GM21529 (cell line): ENCODE measurements around the gene TC2N.
"Not testable (repeated sequence)": the region's sequence is repeated elsewhere in the genome, so short reads cannot be mapped to it uniquely, and the experiment has no call there.

Source experiments
- ATAC-seq: cut with Tn5 transposase; IDR thresholded peaks from one replicate; pipeline ENCODE4 v1.9.1; 2021; ENCODE audit not compliant: unreplicated experiment

The TC2N gene

DNA sequence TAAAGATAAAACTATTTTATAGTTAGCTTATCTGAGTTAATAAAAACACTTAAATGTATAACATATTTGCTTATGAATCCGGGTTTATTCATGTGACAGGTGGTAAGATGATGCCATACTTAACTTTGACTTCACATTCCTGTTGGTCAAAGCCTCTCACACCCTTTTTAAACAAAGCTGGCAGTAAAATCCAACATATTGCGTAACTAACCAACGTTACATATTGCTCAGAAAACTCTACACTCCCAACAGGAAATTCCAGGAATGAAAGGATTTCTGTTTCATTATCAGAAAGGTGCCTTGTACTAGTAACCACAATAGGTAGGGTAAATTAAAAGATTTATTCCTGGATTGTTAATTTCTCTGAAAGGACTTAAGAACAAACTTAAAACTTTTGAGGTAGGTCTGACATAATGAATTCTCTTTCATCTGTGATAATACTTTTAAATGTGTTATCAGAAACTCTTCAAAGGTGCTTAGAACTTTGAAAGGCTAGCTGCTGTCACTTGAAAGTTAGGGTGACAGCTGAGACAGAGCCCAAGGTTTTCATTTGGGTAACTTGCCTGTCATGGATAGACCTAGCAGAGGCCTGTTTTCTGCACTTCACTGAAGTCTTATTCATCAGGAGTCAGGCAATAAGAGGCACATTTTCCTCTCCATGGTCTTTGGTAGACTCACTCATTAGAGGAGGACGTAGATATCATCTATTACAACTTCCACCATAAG lies 111.6 kb downstream of the TC2N start:
- no peak for ATAC-seq

DNA sequence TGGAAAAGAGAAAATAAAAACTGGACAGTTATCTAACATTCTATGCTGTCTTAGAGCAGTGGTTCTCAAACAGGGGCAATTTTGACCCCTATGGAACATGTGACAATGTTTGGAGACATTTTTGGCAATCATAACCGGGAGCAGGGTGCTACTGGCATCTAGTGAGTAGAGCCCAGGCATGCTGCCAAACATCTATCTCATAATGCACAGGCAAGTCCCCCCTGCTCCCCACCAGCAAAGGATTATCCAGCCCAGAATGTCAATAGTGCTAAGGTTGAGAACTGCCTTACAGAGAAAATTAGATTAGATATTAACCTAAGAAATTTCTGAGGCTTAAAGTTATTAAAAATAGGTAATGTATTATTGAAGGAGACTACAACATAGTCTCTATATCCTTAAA lies 112.5 kb downstream of the TC2N start:
- ATAC-seq: no peak

DNA sequence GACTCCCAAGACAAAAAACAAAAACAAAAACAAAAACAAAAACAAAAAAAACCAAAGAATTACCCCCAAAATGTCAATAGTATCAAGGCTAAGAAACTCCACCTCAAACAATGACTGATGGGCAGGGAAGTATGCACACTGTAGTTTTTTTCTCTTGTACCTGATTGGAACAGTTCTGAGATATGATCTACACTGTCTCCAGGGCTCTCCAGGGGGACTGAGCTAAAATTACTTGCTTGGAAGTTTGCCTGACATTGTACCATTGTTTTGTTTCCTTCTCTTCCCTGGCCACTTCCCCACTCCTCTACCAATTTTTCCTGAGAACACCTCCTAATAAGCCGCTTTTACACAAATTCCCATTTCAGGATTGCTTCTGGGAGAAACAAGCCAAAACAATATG lies 113.2 kb downstream of the TC2N start:
- ATAC-seq: no peak

DNA sequence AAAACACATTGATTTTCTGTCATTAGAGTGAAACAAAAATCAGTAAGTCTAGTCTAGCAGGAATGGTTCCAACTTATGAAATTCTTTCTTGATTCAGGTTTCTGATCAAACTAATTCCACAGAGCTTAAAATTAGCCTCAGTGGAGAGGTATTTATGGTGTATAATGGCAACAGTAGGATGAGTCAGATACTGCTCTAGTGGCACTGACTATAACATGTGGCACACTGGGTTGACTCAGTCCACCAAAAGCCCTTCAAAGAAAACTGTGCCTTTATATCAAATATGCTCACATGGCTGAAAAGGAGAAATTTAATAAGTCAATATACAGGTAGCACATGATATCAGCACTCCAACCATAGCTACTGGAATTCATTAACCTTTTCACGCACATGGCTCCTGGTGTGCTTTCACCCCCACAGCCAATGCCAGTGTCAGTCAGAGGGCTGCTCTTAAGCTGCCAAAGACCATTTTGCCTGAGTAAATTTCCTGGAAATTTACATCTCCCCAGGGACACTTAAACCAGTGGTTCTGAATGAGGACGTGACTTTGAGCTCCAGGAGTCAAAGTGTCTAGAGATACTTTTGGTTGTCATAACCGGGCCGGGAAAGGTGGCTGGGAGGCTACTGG lies 113.7 kb downstream of the TC2N start:
- ATAC-seq: no peak

DNA sequence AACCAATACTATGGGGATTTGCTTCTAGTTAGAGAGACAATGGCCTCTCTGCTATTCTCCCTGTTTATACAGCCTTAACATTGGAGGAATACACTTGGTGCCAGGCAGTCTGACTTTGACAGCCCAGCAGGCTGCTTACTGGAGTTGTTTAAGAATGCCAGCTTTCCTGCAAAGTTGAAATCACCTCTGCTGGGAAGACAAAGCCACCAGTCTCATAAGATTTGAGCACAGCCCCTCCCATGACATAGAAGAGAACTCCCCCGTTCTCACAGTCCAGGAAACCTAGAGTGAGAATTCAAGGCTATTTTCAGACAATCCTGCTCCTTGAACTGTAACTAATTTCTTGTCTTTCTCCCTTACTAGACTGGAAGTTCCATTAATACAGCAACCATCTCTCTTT lies 114.4 kb downstream of the TC2N start:
- ATAC-seq: no peak

DNA sequence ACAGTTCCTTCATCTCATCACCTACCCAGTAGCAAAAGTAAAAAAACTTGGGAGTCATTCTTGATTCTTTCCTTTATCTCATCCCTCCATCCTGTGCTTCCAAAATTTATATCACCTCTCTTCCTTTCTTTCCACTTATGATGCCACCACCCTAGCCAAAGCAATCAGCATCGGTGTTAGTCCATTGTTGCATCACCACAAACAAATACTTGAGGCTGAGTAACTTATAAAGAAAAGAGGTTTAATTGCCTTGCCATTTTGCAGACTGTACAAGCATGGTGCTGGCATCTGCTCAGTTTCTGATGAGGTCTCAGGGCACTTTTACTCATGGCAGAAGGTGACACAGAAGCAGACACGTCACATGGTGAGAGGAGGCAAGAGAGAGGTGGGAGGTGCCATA lies 115.6 kb downstream of the TC2N start:
- no peak for ATAC-seq

DNA sequence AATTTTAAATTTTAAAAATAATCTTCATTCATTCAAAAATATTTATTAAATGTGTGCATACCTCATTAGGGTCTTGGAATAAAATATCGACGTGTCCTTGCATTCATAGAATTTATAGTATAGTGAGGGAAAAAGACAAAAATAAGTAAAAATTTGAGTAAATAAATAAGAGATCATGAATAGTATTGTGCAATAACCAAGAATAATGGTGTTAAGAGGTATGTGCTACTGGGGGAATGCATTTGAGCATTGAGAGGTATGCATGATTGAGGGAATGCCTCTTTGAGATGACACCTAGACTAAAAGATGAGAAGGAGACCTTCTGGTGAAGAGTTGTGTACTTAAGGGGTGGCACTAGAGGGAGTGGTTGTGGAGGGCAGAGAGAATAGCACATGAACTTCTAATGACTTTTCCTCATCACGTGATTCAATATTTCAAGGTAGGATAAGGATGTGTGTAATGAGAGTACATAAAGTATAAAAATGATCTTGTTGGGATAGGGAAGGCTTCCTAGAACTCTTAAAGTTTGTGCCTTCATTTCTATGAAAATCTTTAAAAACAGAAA lies 116.6 kb downstream of the TC2N start:
- ATAC-seq: no peak

DNA sequence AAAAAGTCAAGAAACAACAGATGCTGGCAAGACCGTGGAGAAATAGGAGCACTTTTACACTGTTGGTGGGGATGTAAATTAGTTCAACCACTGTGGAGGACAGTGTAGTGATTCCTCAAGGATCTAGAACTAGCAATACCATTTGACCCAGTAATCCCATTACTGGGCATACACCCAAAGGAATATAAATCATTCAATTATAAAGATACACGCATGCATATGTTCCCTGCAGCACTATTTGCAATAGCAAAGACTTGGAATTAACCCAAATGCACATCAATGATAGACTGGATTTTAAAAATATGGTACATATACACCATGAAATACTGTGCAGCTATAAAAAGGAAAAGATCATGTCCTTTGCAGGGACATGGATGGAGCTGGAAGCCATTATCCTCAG lies 117.5 kb downstream of the TC2N start:
- no peak for ATAC-seq

DNA sequence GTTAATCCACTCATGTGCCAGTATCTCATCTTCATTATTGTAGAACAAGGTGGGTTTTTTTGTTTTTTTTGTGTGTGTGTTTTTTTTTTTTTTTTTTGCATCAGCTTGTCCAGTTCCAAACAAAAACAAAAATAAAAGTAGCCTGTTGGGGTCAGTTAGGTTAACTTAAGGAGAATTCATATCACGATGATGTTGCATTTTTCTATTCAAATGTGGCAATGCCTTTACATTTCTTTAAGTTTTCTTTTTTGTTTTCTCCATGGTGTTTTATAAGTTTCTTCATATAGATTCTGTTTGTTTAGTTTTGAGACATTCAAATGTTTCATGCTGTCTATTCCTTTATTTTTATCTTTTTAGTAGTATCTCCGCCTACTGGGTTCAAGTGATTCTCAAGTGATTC lies 119.3 kb downstream of the TC2N start:
- no peak for ATAC-seq

DNA sequence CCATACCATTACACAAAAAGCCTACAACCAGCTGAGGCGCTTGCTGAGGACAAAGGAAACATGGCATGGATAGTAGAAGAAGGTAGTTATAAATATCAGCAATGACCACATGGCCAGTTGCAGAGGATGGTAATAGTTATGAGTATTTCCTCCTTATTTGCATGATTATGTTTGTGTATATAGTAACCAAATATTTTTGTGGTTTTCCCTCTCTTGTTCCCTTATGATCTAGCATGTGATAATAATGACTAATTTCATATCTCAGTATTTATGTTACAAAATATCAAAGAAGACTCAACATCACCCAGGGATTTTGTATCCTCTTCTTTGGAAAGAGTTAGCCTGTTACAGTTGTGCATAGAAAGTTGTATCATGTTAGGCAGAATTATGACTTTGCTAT lies 122.0 kb downstream of the TC2N start:
- ATAC-seq: no peak

DNA sequence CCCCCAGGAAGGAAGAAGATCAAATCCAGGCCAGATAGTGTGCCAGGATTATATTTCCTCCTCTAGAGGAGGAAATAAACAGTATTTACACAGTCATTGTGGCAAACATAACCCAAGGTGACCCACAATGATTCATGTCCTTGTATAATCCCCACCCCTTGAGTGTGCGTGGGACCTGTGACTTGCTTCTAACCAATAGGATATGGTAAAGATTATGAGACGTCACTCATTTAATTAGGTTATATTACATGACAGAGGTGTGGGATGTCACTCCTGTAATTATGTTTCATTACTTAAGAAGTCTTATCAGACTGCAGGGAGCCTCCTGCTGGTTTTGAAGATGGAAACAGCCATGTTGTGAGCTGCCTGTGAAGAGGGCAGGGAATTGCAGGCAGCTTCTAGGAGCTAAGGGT lies 123.3 kb downstream of the TC2N start:
- no peak for ATAC-seq

DNA sequence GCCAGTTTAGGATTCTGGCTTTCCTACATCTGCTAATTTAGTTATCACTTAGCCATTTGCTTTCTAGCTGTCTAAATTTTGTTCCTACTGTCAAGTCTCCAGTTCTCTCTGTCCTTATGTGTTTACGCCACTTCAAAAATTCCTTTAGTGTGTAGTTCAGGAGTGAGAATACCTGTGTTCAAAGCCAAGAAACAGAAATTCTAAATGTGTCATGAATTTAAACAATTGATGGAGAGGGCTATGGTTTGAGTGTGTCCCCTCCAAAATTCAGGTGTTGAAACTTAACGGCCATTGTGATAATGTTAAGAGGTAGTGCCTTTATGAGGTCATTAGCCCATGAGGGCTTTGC lies 124.1 kb downstream of the TC2N start:
- no peak for ATAC-seq

DNA sequence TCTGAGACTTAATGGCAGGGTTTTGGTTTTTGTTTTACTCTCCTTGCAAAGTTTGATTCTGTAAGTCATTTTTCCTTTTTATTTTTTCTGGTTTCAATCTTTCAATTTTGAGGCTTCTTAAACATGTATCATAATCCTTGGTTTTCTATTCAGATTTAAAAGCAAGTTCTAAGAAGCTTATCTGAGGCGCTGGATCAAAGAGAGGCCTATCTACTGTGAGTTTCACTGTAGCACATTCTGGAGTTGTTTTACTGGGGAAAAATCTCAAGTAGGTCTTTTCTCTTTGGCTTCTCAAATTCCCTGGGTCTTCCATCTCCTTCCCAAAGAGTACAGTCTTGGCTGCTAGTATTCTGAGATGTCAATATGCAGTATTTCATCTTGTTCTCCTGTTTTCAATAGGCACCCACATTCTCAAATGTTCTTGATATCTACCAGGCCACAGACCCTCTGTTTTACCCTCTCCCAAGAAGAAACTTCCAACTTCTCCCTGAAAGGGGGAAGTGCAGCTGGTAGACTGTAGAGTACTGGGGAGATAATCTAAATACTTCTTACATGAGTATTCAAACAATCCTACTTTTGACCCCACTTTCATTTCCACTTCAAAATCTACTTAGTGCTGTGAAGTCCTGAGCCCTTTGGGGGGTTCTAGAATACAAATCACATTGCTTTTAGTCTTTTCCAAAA lies 124.6 kb downstream of the TC2N start:
- no peak for ATAC-seq

DNA sequence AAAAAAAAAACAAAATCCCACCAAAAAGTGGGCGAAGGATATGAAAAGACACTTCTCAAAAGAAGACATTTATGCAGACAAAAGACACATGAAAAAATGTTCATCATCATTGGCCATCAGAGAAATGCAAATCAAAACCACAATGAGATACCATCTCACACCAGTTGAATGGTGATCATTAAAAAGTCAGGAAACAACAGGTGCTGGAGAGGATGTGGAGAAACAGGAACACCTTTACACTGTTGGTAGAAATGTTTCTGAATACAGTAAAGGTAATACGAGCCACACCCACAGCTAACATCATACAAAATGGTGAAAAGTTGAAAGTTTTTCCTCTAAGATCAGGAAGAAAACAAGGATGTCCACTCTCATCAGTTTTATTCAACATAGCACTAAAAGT lies 127.5 kb downstream of the TC2N start:
- not testable (repeated sequence) for ATAC-seq

DNA sequence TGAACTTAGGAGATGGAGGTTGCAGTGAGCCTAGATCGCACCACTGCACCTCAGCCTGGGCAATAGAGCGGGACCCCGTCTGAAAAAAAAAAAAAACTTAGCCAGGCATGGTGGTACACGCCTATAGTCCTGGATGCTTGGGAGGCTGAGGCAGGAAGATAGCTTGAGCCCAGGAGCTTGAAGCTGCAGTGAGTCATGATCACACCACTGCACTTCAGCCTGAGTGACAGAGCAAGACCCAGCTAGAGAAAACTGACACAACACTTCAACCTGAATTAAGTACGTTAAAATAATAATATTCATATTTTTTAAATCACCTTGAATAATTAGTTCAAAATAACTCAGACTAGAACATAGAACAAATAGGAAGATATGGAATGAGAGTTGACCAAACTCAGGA lies 129.7 kb downstream of the TC2N start:
- no peak for ATAC-seq

DNA sequence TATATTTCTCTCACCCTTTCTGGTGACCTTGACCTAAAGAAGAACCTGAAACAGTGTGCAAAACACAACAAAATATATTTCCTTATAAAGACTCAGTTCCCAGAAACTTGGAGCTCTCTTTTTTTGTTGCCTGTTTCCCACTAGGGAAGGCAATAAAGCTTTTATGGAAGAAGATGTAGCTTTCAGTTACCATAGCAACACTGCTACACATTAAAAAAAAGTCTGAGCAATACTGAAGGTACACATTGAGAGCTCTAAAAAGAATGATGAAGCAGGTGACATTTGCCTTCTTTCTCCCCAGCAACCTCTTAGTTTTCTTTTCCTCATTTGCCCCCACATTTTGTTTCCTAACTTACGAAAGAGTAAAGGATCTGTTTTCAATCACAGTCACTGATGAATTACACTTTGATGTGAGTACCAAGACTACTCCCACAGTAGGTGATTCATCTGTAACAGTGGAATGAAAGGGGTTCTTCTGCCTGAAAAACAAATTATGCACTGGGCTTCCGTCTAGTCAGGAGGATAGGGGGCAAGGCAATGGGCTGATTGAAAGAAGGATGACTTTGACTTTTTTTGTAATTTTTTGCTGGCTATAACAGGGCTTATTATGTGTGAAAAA lies 134.4 kb downstream of the TC2N start:
- ATAC-seq: no peak

DNA sequence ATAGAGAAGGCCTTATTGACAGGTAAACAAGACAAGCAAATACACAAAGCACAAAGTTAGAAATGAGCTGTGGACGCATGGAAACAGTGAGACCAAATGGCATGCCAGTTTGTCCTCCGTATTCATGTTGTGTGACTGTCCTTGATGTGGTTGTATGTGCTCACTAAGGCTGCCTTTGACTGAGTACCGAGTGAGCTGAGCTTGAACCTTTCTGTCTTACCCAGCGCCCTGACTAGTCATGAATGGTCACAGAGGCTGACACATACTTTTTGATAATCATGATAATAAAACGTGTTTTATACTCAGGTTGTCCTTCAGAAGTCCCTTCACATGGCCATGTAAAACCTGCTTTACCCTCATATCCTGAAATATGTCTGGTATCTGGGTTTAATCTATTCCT lies 134.9 kb downstream of the TC2N start:
- no peak for ATAC-seq

DNA sequence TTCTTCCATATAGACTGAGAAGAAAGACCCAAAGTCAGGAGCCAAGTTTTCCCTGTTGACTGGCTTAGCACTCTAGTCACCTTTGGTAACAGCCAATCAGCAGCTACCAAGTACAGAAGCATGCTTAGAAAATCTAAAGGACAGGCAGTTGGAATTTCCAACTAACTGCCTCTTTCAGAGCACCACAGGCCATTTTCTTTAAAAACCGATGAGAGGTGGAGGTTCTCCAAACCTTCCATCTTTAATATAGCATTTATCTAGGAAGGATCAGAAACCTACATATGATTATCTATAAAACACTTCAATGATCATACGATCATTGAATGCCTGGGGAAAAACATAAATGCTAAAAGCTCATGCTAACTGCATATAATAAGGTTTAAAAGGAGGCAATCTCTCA lies 135.3 kb downstream of the TC2N start, which contains the start of gene CATSPERB:
TSS of gene CATSPERB (minus strand) at position 101 of the 400 bp plus-strand sequence. CDS start 2,607 bp downstream, outside the sequence.
- ATAC-seq: no peak

DNA sequence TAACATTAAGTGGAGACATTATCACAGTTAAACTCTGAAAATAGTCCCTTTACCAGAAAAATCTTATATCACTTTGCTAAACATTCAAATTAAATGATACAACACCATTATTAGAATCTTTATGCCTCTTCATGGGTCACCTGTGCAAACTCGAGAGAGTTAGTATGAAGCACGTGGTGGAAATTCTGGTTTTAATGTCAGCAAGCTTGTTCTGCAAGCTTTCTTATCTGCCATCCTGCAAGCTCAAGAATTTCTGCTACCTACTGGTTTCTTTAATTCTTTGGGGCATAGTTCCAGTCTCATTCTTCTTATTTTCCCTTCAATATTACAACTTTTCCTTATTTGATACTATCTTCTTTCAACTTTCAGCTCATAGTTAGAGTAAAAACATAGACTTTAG lies 136.3 kb downstream of the TC2N start:
- ATAC-seq: no peak

DNA sequence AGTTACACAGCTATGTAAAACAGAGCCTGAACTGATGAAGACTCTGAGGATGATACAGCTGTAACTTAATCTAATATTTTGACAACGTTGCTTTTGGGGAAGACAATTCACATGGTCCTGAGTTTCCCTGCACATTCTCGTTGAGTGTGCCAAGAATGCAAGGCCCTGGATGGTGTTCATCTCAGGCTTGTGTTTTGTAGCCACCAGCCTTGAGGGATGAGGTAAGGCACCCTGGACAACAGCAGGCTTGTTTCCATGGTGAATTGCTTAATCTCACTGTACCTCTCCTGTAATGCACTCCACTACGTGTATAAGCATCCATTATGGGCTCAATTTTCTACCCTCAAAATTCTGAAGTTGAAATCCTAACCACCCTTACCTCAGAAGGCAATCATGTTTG lies 137.6 kb downstream of the TC2N start:
- ATAC-seq: no peak
